Stomach (tissue), 9 donors: Measurements from ENCODE around the gene MYH14. TPM values are rescaled to one million over a fixed set of nuclear protein-coding genes. Genes with fewer than 3 reads are reported as not detected.
"Not testable (repeated sequence)": the region's sequence is repeated elsewhere in the genome, so short reads cannot be mapped to it uniquely, and the experiment has no call there.

Experiments
- DNase-seq, 2 donors: peaks; one replicate each; pipeline versions ENCODE4 v3.0.0 to v3.0.0-alpha.2; 2013 to 2019
- H3K27ac ChIP-seq, 5 donors: fragments of 200-600 bp in 4 of 5; sonication (generic) in 4 of 5; one replicate each; pipeline ENCODE4 v1.5.1; 2013 to 2019; ENCODE audit warnings: mild to moderate bottlenecking in 1 of 5, moderate library complexity in 1 of 5
- H3K27me3 ChIP-seq, 3 donors: fragments of 200-600 bp; sonication (generic); one replicate each; pipeline ENCODE4 v1.5.1; 2017 to 2019; ENCODE audit warnings: mixed run types in 1 of 3
- H3K36me3 ChIP-seq, 4 donors: fragments of 200-600 bp; sonication (generic); 1 replicate in 3 of 4; 2 replicates in 1 of 4; pipeline ENCODE4 v1.5.1; 2016 to 2019
- H3K4me1 ChIP-seq, 4 donors: fragments of 200-600 bp; sonication (generic); one replicate each; pipeline ENCODE4 v1.5.1; 2016 to 2019
- H3K4me3 ChIP-seq, 4 donors: fragments of 200-600 bp; sonication (generic) in 3 of 4; one replicate each; pipeline ENCODE4 v1.5.1; 2016 to 2019; ENCODE audit warnings: mild to moderate bottlenecking in 1 of 4
- H3K9me3 ChIP-seq, 4 donors: fragments of 200-600 bp; sonication (generic); one replicate each; pipeline ENCODE4 v1.5.1; 2016 to 2019
- EP300 ChIP-seq: sonication (generic); formaldehyde crosslinking; IDR thresholded peaks from one replicate; pipeline ENCODE4 v1.6.1; 2017; ENCODE audit warnings: antibody characterized with exemption
- POLR2A ChIP-seq, 4 donors: fragments of 450-650 bp; IDR thresholded peaks; one replicate each; pipeline ENCODE4 v1.6.1; 2016; ENCODE audit warnings: antibody characterized with exemption in 4 of 4, control low read depth in 2 of 4, mild to moderate bottlenecking in 1 of 4, moderate library complexity in 1 of 4
- POLR2AphosphoS5 ChIP-seq, 3 donors: sonication (generic); formaldehyde crosslinking; IDR thresholded peaks; one replicate each; pipeline ENCODE4 v1.6.1; 2016; ENCODE audit warnings: antibody characterized with exemption in 3 of 3
- WGBS, 5 donors: extraction: QIAGEN DNeasy Blood & Tissue Kit in 3 of 5; methylation state at CpG; one replicate each; pipeline versions ENCODE4 v1.1.5 to v1.1.7; 2013 to 2018; 5-methylcytosine and 5-hydroxymethylcytosine counted together
- intact Hi-C: fragments of 100-400 bp; cut with DNase I; formaldehyde crosslinking; loops from one replicate; pipeline ENCODE4 v1.15.1; 2023; ENCODE audit warnings: low total_unique reads
- polyA plus RNA-seq, 3 donors: library from polyadenylated mRNA; stranded (reverse); fragments of 200-250 nt; gene quantifications; one replicate each; pipeline ENCODE4 v1.2.3, GENCODE V29; 2013
- total RNA-seq, 5 donors: library from RNA; depleted of rRNA; stranded (reverse); fragments of >200 nt; gene quantifications; one replicate each; pipeline versions ENCODE4 v1.1.0 to v1.2.3, GENCODE V29; 2014 to 2016
- TF ChIP-seq, protein P1 (sequence below), 7 experiments: fragments of 450-650 bp in 4 of 7; fragments of 200-600 bp in 3 of 7; sonication (generic) in 3 of 7; IDR thresholded peaks; one replicate each; pipeline ENCODE4 v1.5.1; 2016 to 2019; ENCODE audit warnings: antibody characterized with exemption in 7 of 7, control low read depth in 2 of 7, mild to moderate bottlenecking in 1 of 7
- donor health status: healthy with polysubstance abuse.
- donor health status: Bipolar disorder and iron deficiency.
- donor health status: healthy.

Gene MYH14
- total and polyA plus RNA-seq, 8 donors: 21.6 to 392 (median 43.4) TPM

DNA sequence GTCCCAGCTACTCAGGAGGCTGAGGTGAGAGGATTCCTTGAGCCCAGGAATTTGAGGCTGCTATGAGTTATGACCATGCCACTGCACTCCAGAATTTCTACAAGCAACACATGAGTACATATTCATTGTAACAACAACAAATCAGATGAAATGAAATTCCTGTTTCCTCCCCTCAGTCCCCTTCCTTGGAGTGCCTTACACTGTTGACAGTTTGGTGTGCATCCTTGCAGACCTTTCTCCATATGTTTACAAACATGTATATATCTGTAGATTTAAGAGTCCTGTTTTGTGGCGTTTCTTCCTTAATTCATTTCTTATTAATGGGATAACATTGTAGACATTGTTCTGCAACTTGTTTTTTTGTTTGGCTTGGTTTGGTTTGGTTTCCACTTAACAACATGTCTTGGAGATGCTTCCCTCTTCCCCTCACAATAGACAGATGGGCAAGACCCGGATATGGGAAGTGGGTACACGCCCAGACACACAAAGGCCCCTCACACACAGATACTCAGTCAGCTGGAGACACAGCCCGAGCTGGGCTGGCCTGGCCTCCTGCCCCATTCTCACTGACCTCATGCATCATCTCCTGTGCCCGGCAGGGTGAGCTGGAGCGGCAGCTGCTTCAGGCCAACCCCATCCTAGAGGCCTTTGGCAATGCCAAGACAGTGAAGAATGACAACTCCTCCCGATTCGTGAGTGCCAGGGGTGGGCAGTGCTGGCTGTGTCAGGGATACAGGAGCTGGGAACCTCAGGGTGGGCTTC lies 21.7 kb downstream of the MYH14 start:
- no peak for DNase-seq
- 76 to 83% (median 78%) methylated on average over 8 of the region's 8 CpGs for WGBS, 5 donors
- peaks cover 0 to 11% (median 5%) of the 10 kb centered on the region in 4 donors for H3K9me3 ChIP-seq
- H3K4me3 ChIP-seq: no peak overlapping the region
- no peaks in the 10 kb centered on the region for H3K4me1 ChIP-seq
- peaks cover 0 to 14% (median 0%) of the 10 kb centered on the region in 3 donors for H3K27me3 ChIP-seq
- H3K27ac ChIP-seq: no peak overlapping the region
- intact Hi-C loops: no loop called here
- TF ChIP-seq POLR2A (IDR thresholded peaks at IDR 0.05): no peak
- TF ChIP-seq, protein P1, sequence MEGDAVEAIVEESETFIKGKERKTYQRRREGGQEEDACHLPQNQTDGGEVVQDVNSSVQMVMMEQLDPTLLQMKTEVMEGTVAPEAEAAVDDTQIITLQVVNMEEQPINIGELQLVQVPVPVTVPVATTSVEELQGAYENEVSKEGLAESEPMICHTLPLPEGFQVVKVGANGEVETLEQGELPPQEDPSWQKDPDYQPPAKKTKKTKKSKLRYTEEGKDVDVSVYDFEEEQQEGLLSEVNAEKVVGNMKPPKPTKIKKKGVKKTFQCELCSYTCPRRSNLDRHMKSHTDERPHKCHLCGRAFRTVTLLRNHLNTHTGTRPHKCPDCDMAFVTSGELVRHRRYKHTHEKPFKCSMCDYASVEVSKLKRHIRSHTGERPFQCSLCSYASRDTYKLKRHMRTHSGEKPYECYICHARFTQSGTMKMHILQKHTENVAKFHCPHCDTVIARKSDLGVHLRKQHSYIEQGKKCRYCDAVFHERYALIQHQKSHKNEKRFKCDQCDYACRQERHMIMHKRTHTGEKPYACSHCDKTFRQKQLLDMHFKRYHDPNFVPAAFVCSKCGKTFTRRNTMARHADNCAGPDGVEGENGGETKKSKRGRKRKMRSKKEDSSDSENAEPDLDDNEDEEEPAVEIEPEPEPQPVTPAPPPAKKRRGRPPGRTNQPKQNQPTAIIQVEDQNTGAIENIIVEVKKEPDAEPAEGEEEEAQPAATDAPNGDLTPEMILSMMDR (IDR thresholded peaks at IDR 0.05): no peak
- no peak for TF ChIP-seq EP300
- no peak for TF ChIP-seq POLR2AphosphoS5 (IDR thresholded peaks at IDR 0.05)
- H3K36me3 ChIP-seq: peaks cover 4 to 60% (median 43%) of the 10 kb centered on the region in 4 donors

DNA sequence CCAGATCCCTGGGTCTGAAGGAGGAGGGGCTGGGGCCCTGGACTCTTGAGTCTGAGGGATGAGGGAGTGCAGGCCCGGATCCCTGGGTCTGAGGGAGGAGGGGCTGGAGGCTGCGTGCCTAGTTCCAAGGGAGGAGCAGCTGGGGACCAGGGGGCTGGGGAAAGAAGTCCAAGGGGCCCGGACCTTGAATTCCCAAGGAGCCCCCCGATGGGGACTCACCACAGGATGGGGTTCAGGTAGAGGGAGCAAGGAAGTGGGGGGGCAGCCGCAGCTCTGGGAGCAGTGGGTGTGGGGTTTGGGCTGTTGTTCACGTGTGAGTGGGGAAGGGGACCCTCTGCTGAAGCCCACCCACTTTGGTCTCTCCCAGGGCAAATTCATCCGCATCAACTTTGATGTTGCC lies 23.1 kb downstream of the MYH14 start:
- intact Hi-C loops: no loop called here
- 76 to 87% (median 81%) methylated on average over 6 to 7 of the region's 7 CpGs for WGBS, 5 donors
- Histone ChIP-seq H3K4me3 (no peak overlapping the region), H3K27ac (no peak overlapping the region), H3K36me3 (peaks cover 4 to 57% (median 44%) of the 10 kb centered on the region in 4 donors), H3K9me3 (peaks cover 0 to 11% (median 5%) of the 10 kb centered on the region in 4 donors), H3K4me1 (no peaks in the 10 kb centered on the region), H3K27me3 (peaks cover 0 to 20% (median 0%) of the 10 kb centered on the region in 3 donors)
- no peak for TF ChIP-seq EP300
- TF ChIP-seq POLR2AphosphoS5 (IDR thresholded peaks at IDR 0.05): no peak
- TF ChIP-seq, protein P1 (IDR thresholded peaks at IDR 0.05): no peak
- TF ChIP-seq POLR2A (IDR thresholded peaks at IDR 0.05): no peak
- DNase-seq: no peak

DNA sequence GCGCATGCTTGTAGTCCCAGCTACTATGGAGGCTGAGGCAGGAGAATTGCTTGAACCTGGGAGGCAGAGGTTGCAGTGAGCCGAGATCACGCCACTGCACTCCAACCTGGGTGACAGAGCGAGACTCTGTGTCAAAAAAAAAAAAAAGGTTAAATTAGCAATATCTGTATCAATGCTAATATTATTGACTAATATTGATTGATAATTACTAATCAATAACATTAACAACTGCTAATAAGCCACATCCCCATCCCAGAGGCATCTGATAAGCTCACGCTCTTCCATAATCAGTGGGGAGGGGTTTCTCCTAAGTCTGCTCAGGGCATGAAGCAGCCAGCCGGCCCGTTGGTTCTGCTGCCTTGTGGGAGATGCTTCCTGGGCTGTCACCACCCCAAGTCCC lies 24.7 kb downstream of the MYH14 start:
- H3K4me1 ChIP-seq, H3K27ac ChIP-seq, DNase-seq, H3K4me3 ChIP-seq, intact Hi-C loops: not testable (repeated sequence)
- Histone ChIP-seq H3K9me3 (peaks cover 0 to 11% (median 5%) of the 10 kb centered on the region in 4 donors), H3K27me3 (peaks cover 0 to 20% (median 0%) of the 10 kb centered on the region in 3 donors), H3K36me3 (peaks cover 4 to 57% (median 41%) of the 10 kb centered on the region in 4 donors)
- WGBS, 5 donors: 75 to 82% (median 79%) methylated on average over 7 of the region's 7 CpGs

DNA sequence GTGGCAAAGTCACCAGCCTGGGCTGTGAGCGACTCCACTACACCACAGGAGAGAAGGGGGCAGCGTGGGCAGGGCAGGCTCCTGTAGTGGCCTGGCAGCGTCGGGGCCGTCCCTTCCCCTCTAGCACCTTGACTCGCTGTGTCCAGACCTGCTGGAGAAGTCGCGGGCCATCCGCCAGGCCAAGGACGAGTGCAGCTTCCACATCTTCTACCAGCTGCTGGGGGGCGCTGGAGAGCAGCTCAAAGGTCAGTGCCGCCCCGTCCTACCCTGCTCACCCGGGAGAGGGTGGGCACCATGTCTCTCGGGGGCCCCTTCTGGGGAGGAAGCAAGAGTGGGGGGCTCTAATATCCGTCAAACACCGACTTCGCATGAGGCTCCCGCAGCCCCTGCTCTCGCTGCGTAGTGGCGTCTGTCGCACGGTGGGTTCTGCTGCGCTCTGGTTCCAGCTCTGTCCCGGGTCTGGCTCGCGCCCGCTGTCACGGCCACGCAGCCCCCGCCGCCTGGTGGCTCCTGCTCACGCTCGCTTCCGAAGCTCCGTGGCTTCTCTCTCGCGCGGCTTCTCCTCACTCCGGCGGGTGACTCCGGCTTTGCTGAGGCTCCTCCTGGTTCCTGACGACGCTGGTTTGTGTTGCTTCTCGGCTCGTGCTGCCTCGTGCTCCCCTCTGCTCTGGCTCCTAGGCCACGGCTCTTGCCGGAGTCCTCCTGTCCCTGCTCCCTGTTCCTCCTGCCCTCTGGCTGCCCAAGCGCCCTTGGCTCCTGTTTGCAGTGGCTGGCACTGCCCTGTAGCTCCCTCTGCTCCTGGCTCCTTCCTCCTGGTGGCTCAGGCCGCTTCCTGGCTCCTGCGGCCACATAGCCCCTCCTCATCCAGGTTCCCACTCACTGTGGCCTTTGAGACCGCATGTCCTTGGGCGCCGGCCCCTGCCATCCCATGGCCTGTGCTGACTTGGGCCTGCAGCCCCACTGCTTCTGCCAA lies 27.2 kb downstream of the MYH14 start:
- no peak for TF ChIP-seq POLR2AphosphoS5 (IDR thresholded peaks at IDR 0.05)
- TF ChIP-seq, protein P1 (IDR thresholded peaks at IDR 0.05): no peak
- TF ChIP-seq EP300: no peak
- TF ChIP-seq POLR2A (IDR thresholded peaks at IDR 0.05): no peak
- Histone ChIP-seq H3K27me3 (peaks cover 0 to 15% (median 0%) of the 10 kb centered on the region in 3 donors), H3K4me1 (peaks cover 0 to 20% (median 7%) of the 10 kb centered on the region in 4 donors), H3K36me3 (peaks cover 0 to 34% (median 17%) of the 10 kb centered on the region in 4 donors), H3K27ac (no peak overlapping the region), H3K9me3 (no peaks in the 10 kb centered on the region), H3K4me3 (no peak overlapping the region)
- intact Hi-C loops: no loop called here
- 68 to 85% (median 82%) methylated on average over 51 to 56 of the region's 56 CpGs for WGBS, 5 donors
- DNase-seq: no peak

DNA sequence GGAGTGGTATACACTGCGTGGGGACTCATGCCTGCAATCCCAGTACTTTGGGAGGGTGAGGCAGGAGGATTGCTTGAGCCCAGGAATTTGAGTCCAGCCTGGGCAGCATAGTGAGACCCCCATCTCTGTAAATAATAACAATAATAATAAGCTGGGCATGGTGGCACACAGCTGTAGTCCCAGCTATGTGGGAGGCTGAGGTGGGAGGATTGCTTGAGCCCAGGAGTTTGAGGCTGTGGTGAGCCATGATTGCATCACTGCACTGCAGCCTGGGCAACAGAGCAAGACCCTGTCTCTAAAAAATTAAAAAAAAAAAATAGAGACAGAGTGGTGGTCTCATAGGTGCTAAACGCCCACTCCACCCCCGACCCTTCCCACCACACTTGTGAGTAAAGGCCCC lies 28.0 kb downstream of the MYH14 start:
- H3K9me3 ChIP-seq, DNase-seq, H3K4me3 ChIP-seq, intact Hi-C loops, H3K27ac ChIP-seq: not testable (repeated sequence)
- peaks cover 0 to 12% (median 0%) of the 10 kb centered on the region in 3 donors for H3K27me3 ChIP-seq
- peaks cover 0 to 34% (median 17%) of the 10 kb centered on the region in 4 donors for H3K36me3 ChIP-seq
- 73 to 94% (median 92%) methylated on average over 3 of the region's 3 CpGs for WGBS, 5 donors
- peaks cover 0 to 20% (median 7%) of the 10 kb centered on the region in 4 donors for H3K4me1 ChIP-seq
